Thyroid gland (tissue), 4 donors: Measurements from ENCODE around the gene SLC34A2.

Experiments used
- CTCF ChIP-seq, 6 experiments: fragments of 200-600 bp in 3 of 6; fragments of 450-650 bp in 3 of 6; sonication (generic) in 3 of 6; IDR thresholded peaks; one replicate each; pipeline ENCODE4 v1.5.1; 2016 to 2019; ENCODE audit warnings: antibody characterized with exemption in 6 of 6, mild to moderate bottlenecking in 2 of 6, inconsistent platforms in 1 of 6, moderate library complexity in 1 of 6
- POLR2A ChIP-seq, 2 donors: fragments of 450-650 bp; IDR thresholded peaks; one replicate each; pipeline ENCODE4 v1.6.1; 2017; ENCODE audit warnings: antibody characterized with exemption in 2 of 2, mild to moderate bottlenecking in 2 of 2, moderate library complexity in 1 of 2

GRCh38 chr4:25727711-25728493 is 72.3 kb downstream of the SLC34A2 start:
- no peak for TF ChIP-seq POLR2A (IDR thresholded peaks at IDR 0.05)
- TF ChIP-seq CTCF (IDR thresholded peaks at IDR 0.05) = no peak
